Neural cell (in vitro differentiated cells): ENCODE data around the gene CHCHD1. TPM values are rescaled to one million over a fixed set of nuclear protein-coding genes. Genes with fewer than 3 reads are reported as not detected.

ENCODE experiments used
- H2AFZ ChIP-seq: fragments of 200-600, 300-800 bp; sonication (generic), shearing (Covaris generic); 2 replicates; pipeline ENCODE4 v1.6.0; 2014; ENCODE audit warnings: low read depth, mild to moderate bottlenecking, antibody characterized with exemption, low read length, moderate library complexity
- H3F3A ChIP-seq: fragments of 200-600 bp; shearing (Covaris generic); 2 replicates; pipeline ENCODE4 v1.6.1; 2016; ENCODE audit warnings: mild to moderate bottlenecking, moderate library complexity, mixed read lengths, antibody characterized with exemption, low read length; ENCODE audit not compliant: insufficient read depth, poor library complexity, severe bottlenecking
- H3K27ac ChIP-seq: fragments of 200-600, 300-800 bp; sonication (generic), shearing (Covaris generic); 2 replicates; pipeline ENCODE4 v1.5.1; 2014; ENCODE audit warnings: mild to moderate bottlenecking, low read length, moderate library complexity
- H3K27me3 ChIP-seq: fragments of 300-800, 200-600 bp; sonication (generic), shearing (Covaris generic); 2 replicates; pipeline ENCODE4 v1.6.0; 2014; ENCODE audit warnings: mild to moderate bottlenecking, low read depth, low read length, moderate library complexity; ENCODE audit not compliant: insufficient read depth
- H3K36me3 ChIP-seq: fragments of 300-800, 200-600 bp; sonication (generic), shearing (Covaris generic); 2 replicates; pipeline ENCODE4 v1.5.1; 2014; ENCODE audit warnings: mild to moderate bottlenecking, antibody characterized with exemption, low read length, moderate library complexity; ENCODE audit not compliant: insufficient read depth
- H3K4me2 ChIP-seq: fragments of 300-800, 200-600 bp; sonication (generic), shearing (Covaris generic); 2 replicates; pipeline ENCODE4 v1.6.0; 2014; ENCODE audit warnings: mild to moderate bottlenecking, low read length
- H3K4me3 ChIP-seq: fragments of 300-800, 200-600 bp; sonication (generic), shearing (Covaris generic); 2 replicates; pipeline ENCODE4 v1.5.1; 2014; ENCODE audit warnings: mild to moderate bottlenecking, low read length, moderate library complexity
- H3K79me2 ChIP-seq: fragments of 200-600 bp; shearing (Covaris generic); replicated peaks from 2 replicates; pipeline ENCODE4 v1.6.0; 2014; ENCODE audit warnings: mild to moderate bottlenecking, low read length, moderate library complexity; ENCODE audit not compliant: insufficient read depth
- H3K9ac ChIP-seq: fragments of 300-800, 200-600 bp; sonication (generic), shearing (Covaris generic); 2 replicates; pipeline ENCODE4 v1.6.1; 2016; ENCODE audit warnings: mild to moderate bottlenecking, low read length, mixed read lengths
- H3K9me2 ChIP-seq: fragments of 200-600 bp; shearing (Covaris generic); 2 replicates; pipeline ENCODE4 v1.6.1; 2016; ENCODE audit warnings: mild to moderate bottlenecking, low read length, mixed read lengths; ENCODE audit not compliant: insufficient read depth
- H3K9me3 ChIP-seq: fragments of 200-600, 300-800 bp; sonication (generic), shearing (Covaris generic); 2 replicates; pipeline ENCODE4 v1.6.1; 2016; ENCODE audit warnings: mild to moderate bottlenecking, mixed run types, low read length, moderate library complexity, mixed read lengths
- H4K20me1 ChIP-seq: fragments of 200-600 bp; shearing (Covaris generic); 2 replicates; pipeline ENCODE4 v1.6.1; 2016; ENCODE audit warnings: mild to moderate bottlenecking, mixed run types; ENCODE audit not compliant: insufficient read depth
- CTCF ChIP-seq: fragments of 450-650 bp; IDR thresholded peaks from 2 replicates; pipeline ENCODE4 v1.5.1; 2014; ENCODE audit warnings: antibody characterized with exemption, mild to moderate bottlenecking, moderate library complexity; ENCODE audit not compliant: poor library complexity, severe bottlenecking
- EP300 ChIP-seq: fragments of 450-650 bp; conservative IDR thresholded peaks from 2 replicates; pipeline ENCODE4 v1.6.1; 2014; ENCODE audit warnings: antibody characterized with exemption, mild to moderate bottlenecking, moderate library complexity; ENCODE audit not compliant: poor library complexity, severe bottlenecking
- EZH2 ChIP-seq: fragments of 200-600, 300-800 bp; shearing (Covaris generic), sonication (generic); IDR thresholded peaks from 2 replicates; pipeline ENCODE4 v1.6.1; 2014; ENCODE audit warnings: antibody characterized with exemption, low read length, borderline replicate concordance, mild to moderate bottlenecking; ENCODE audit not compliant: insufficient read depth, poor library complexity, severe bottlenecking
- MXI1 ChIP-seq: fragments of 450-650 bp; conservative IDR thresholded peaks from 2 replicates; pipeline ENCODE4 v1.6.1; 2014; ENCODE audit warnings: antibody characterized with exemption, mild to moderate bottlenecking; ENCODE audit not compliant: poor library complexity, severe bottlenecking
- POLR2AphosphoS5 ChIP-seq: IDR thresholded peaks from 2 replicates; pipeline ENCODE4 v1.6.1; 2012
- RAD21 ChIP-seq: fragments of 450-650 bp; conservative IDR thresholded peaks from 2 replicates; pipeline ENCODE4 v1.6.1; 2014; ENCODE audit warnings: antibody characterized with exemption, mild to moderate bottlenecking, moderate library complexity
- REST ChIP-seq: IDR thresholded peaks from 2 replicates; pipeline ENCODE4 v1.6.1; 2012; ENCODE audit warnings: borderline replicate concordance
- SMC3 ChIP-seq: fragments of 450-650 bp; conservative IDR thresholded peaks from 2 replicates; pipeline ENCODE4 v1.6.1; 2014; ENCODE audit warnings: antibody characterized with exemption, mild to moderate bottlenecking, moderate library complexity; ENCODE audit not compliant: poor library complexity
- TAF1 ChIP-seq: IDR thresholded peaks from 2 replicates; pipeline ENCODE4 v1.6.1; 2012; ENCODE audit warnings: low read depth
- polyA plus RNA-seq: library from polyadenylated mRNA; depleted of rRNA; stranded (reverse); fragments of >200 nt; gene quantifications from 2 replicates; pipeline ENCODE4 v1.2.3, GENCODE V29; 2014

Gene CHCHD1
- polyA plus RNA-seq, 1 donor from 2014 or later = 82.5 TPM

GRCh38 chr10:73774637-73775036 is 7.2 kb upstream of the CHCHD1 start:
- Histone ChIP-seq H3K36me3 (no peaks in the 10 kb centered on the region), H4K20me1 (no peaks in the 10 kb centered on the region), H3K27ac (no peak overlapping the region), H3K9me3 (no peaks in the 10 kb centered on the region), H2AFZ (no peak overlapping the region), H3F3A (no peaks in the 10 kb centered on the region), H3K9ac (peak overlapping the region; percentile 22), H3K27me3 (no peaks in the 10 kb centered on the region), H3K9me2 (no peaks in the 10 kb centered on the region), H3K4me3 (peak overlapping the region; percentile 97), H3K79me2 (peaks cover 22% of the 10 kb centered on the region), H3K4me2 (peak overlapping the region; percentile 98)
- no peak for TF ChIP-seq POLR2AphosphoS5
- no peak for TF ChIP-seq RAD21
- TF ChIP-seq MXI1 = no peak
- no peak for TF ChIP-seq CTCF
- no peak for TF ChIP-seq REST
- TF ChIP-seq SMC3 = no peak
- TF ChIP-seq EZH2 = no peak
- TF ChIP-seq TAF1 = no peak
- no peak for TF ChIP-seq EP300

- Histone ChIP-seq H3K36me3 (no peaks in the 10 kb centered on the region), H3K9me2 (no peaks in the 10 kb centered on the region), H3K79me2 (peaks cover 51% of the 10 kb centered on the region), H3K27ac (no peak overlapping the region), H3K4me3 (no peak overlapping the region), H3K9me3 (no peaks in the 10 kb centered on the region), H3K9ac (no peak overlapping the region), H2AFZ (no peak overlapping the region), H3K4me2 (no peak overlapping the region), H3F3A (no peaks in the 10 kb centered on the region), H3K27me3 (no peaks in the 10 kb centered on the region), H4K20me1 (no peaks in the 10 kb centered on the region)
- TF ChIP-seq RAD21 = no peak
- TF ChIP-seq POLR2AphosphoS5 = no peak
- no peak for TF ChIP-seq TAF1
- no peak for TF ChIP-seq REST
- no peak for TF ChIP-seq SMC3
- no peak for TF ChIP-seq EP300
- TF ChIP-seq EZH2 = no peak
- TF ChIP-seq MXI1 = no peak
- no peak for TF ChIP-seq CTCF
Observed at GRCh38 chr10:73779018-73779417, 2.8 kb upstream of the CHCHD1 start.
